ENCODE results near the gene SLTM.
"Not testable (repeated sequence)": the region's sequence is repeated elsewhere in the genome, so short reads cannot be mapped to it uniquely, and the experiment has no call there.

Gene SLTM

DNA sequence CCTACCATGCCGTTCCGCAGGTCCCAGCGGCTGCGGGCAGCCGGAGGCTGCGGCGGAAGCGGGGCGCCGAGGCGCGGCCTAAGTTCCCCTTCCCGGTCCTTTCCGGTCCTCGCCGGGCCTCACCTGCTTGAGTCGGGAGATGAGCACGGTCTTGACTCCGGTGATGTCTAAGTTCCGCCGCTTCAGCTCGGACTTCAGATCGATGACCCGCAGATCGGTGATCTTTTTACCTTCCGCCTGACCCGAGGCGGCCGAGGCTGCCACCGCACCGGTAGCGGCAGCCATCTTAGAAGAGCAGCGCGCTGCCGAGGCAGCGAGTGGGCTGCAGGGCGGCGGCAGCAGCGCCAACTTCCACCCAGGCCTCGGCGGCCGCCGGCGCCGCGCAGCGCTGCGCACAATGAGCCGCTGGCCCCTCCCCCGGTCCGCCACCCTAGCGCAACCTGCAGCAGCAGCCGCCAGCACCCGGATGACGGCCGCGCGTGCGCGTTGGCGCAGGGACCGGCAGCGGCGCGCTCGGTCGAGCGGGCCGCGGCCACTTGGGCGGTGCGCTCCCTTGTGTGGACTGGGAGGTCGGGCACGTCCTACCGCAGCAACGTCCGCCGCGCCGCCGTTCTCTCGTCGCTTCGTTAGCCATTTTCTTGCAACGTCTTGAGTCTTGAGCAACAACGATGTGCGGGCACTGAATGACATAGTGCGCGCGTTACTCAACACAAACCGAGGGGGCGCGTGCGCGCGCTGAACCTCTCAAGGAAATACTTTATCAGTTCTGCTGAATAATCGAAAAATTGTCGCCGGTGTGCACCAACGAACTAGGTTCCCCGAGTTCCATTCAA, at the start of gene SLTM:
TSS of gene SLTM (minus strand) at position 399 of the 833 bp plus-strand sequence. CDS start at position 285, 114 bp downstream.
- DNase-seq (ENCODE audit: low read depth): peak; percentile 76

DNA sequence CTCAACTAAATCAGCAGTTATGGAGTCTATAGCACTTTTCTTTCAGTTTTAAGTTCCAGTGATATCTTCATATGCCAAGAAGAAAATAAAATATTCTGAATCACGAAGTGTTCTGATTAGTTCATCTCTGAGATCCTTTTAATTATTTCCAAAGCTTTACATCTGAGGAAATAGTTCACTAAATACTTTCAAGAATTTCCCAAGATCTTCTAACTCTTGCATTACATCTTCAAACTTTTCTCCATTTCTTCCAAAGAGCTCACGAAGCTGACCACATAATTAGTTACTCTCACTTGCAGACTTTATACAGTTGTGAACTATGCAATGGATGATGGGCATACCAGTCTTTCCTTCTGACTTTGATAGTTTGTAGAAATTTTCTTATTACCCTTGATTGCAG, 49.8 kb upstream of the SLTM start:
- DNase-seq (ENCODE audit: low read depth): no peak

- DNase-seq (ENCODE audit: low read depth): no peak
Measured at GRCh38 chr15:58981808-58982475, 48.5 kb upstream of the SLTM start.

DNA sequence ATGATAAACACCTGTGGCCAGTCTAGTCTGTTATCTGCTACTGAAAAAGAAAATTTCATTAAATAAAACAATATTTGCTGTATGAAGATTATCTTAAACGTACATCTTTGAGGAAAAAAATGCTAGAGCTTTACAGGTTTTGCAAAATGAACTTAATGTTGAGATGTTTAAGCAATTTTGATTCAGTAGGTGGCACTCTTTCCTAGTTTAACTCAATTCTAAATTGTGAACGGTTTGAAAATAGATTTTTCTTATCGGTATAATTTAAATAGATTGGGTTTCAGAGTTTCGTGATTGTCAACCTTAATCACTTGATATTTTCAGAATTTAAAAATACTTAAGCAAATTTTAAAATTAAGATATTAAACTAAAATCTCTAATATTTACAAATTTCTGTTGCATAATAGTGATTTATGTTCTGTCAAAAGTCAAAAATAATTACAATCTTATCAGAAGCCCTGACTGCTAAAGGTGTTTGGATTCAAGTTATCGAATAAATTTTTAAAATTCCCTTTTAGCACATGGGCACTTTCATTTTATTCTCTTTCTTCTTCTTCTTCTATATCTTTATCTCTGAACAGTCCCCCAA, 47.0 kb upstream of the SLTM start:
- no peak for DNase-seq (ENCODE audit: low read depth)

DNA sequence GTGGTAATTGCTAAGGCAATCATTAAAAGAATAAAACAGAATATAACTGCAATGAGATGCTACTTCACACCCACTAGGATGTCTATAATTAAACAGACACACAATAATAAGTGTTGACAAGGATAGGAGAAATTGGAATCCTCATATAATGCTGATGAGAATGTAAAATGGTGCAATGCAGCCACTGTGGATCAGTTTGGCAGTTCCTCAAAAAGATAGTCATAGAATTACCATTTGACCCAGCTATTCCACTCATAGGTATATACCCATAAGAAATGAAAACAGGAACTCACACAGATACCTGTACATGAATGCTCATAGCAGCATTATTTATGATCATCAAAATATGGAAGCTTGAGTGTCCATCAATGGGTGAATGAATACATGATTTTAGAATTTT, 44.4 kb upstream of the SLTM start:
- no peak for DNase-seq (ENCODE audit: low read depth)

- no peak for DNase-seq (ENCODE audit: low read depth)
Measured at GRCh38 chr15:58967479-58967878, 34.0 kb upstream of the SLTM start.

GRCh38 chr15:58966698-58967097, 33.2 kb upstream of the SLTM start:
- no peak for DNase-seq (ENCODE audit: low read depth)

DNA sequence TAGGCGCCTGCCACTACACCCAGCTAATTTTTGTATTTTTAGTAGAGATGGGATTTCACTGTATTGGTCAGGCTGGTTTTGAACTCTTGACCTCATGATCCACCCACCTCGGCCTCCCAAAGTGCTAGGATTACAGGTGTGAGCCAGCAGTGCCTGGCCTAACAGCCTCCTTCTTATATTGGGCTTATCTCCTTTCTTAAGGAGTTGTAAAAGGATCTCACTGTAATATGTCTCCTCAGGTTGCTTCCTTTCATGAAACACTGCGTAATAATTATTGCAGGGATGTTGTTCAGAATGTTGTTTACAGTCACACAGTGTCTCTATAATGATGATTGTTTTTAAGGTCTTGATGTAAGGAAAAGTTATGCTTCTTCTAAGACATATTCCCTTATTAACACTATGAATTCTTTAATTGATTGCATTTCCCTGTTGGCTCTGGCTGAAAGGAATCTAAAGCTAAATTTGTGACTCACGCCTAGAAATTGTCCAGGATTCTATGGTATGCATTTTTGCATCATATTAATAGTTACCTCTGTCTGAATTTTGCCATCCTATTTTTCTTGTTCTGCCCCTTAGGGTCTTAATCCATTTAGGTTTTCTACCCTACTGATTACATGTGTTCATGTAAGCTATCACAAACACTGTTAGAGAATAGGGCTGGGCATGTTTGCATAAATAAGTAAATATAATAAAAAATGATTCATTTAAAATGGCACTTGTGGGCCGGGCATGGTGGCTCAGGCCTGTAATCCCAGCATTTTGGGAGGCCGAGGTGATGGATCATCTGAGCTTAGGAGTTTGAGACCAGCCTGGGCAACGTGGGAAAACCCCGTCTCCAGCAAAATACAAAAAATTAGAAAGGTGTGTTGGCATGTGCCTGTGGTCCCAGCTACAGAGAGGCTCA, 29.4 kb upstream of the SLTM start:
- DNase-seq (ENCODE audit: low read depth): no peak

DNA sequence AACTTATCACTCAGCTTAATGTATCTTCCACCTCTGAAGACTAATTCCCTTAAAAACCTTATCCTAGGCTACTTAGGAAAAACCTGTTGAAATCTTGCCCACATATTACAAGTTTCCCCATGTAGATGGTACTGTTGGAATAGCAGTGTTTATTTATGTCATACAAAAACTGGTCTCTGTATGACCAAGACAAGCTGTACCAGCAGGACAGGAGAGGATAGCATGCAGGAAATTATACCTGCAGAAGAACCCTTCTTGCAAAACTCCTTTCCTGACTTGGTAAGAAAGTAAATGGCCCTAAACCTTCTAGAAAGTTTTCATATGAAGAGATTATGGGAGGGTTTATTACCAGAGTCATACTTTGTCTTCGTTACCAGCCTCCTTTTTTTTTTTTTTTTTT, 28.7 kb upstream of the SLTM start:
- DNase-seq (ENCODE audit: low read depth): no peak

GRCh38 chr15:58958811-58959210, 25.3 kb upstream of the SLTM start:
- no peak for DNase-seq (ENCODE audit: low read depth)

- DNase-seq (ENCODE audit: low read depth): peak; percentile 37
Measured at GRCh38 chr15:58957101-58957973, 23.9 kb upstream of the SLTM start.

DNA sequence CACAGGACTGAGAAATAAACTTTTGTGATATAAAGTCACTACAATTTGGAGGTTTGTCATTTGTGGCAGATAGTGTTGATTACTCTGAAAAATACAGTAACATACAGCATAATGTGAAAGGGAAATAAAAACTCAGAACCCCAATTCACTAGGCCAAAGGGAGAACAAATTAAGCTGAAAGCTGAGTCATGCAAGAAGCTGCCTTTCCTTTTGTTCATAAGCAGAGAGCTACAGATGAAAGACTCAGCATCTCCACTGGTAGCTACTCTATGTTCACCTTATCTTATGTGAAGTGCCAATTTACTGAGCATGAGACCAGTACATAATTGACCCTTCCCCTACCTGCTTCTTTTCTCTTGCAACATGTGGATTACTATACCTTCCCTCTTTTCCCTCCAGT, 19.3 kb upstream of the SLTM start:
- no peak for DNase-seq (ENCODE audit: low read depth)

DNA sequence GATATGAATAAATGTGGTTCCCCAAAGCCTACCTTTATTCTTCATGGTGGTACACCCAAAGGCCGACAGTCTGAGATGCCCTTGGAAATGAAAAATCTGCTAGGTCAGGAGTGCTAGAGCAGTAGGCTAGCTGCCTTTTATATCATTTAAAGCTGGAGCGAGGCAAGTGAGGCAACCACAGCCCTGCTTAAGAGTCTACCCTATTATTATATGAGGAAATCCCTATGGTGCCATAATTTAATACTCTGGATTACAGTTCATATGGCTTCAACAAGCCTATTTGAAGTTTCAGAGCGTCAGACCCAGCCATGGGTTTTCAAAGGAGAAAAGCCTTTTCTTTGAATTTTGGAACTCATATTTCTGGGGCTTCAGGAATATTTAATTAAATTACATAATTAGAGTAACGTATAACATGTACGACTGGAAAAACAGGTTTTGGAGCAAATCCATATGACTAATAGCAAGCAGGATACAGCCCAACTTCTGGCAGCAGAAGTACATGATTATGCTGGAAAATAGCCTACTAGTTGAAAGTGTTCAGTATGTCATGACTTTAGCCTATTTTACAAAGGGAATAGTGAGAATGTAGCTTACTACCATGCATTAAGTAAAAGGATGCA, 18.0 kb upstream of the SLTM start:
- no peak for DNase-seq (ENCODE audit: low read depth)

DNA sequence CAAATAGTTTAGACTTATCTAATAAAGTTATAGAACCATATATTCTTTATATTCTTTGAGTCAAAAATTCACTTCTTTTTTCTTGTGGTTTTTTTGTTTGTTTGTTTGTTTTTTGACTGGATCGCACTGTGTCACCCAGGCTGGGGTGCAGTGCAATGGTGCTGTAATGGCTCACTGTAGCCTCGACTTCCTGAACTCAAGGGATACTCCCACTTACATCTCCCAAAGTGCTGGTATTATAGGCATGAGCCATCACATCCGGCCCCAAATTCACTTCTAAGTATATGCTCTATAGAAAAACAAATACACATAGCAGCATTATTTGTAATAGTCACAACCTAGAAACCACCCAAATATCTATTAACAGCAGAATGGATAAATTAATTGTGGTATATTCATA, 13.7 kb upstream of the SLTM start:
- no peak for DNase-seq (ENCODE audit: low read depth)

- not testable (repeated sequence) for DNase-seq (ENCODE audit: low read depth)
Measured at GRCh38 chr15:58934974-58935373, 1.5 kb upstream of the SLTM start.

GRCh38 chr15:58934521-58934920, 1.0 kb upstream of the SLTM start:
- no peak for DNase-seq (ENCODE audit: low read depth)

GRCh38 chr15:58934114-58934447, 602 bp upstream of the SLTM start:
- no peak for DNase-seq (ENCODE audit: low read depth)

DNA sequence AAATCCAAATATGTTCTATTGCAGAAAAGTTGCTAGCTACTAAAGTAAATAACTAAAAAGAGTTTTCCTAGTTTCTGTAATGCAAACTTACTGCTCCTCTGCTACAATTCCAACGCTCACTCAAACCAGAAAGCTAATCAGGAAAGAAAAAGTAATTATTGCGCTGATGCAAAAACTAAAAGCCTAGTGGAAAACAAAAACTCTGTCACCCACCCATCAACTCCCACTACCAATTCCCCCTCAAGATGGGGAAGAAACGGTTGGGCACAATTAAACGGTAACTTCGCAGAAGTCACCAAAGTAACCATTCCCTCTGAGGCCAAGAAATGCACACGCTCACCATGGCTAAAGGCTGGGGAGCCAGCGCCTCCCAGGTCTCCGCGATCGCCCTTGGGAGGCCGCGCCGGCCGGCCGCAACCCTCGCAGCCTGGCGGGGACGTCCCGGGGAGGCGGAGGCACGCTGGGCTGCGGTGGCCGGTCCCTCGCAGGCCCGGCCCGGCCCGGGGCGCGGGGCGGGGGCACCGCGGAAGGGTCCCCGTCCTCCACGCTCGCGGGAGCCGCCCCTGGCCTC, 684 bp downstream of the SLTM start:
- no peak for DNase-seq (ENCODE audit: low read depth)

GRCh38 chr15:58931987-58932588, 1.4 kb downstream of the SLTM start:
- no peak for DNase-seq (ENCODE audit: low read depth)

DNA sequence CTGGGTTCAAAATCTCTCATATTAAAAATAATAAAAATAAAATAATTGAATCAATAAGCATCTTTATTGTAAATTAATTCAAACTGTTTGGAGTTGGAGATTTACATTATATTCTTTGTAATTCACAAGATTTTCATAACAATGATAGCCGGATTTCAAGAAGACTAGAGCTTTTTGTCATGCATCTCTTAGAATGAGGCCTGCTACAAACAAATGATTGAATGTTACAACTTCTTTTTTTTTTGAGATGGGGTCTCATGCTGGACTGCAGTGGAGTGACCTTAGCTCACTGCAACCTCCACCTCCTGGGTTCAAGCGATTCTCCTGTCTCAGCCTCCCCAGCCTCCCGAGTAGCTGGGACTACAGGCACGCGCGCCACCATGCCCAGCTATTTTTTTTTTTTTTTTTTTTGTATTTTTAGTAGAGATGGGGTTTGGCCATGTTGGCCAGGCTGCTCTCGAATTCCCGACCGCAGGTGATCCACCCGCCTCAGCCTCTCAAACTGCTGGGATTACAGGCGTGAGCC, 3.5 kb downstream of the SLTM start:
- no peak for DNase-seq (ENCODE audit: low read depth)
